ENCODE measurements around the gene ZNF407.

The ZNF407 gene

DNA sequence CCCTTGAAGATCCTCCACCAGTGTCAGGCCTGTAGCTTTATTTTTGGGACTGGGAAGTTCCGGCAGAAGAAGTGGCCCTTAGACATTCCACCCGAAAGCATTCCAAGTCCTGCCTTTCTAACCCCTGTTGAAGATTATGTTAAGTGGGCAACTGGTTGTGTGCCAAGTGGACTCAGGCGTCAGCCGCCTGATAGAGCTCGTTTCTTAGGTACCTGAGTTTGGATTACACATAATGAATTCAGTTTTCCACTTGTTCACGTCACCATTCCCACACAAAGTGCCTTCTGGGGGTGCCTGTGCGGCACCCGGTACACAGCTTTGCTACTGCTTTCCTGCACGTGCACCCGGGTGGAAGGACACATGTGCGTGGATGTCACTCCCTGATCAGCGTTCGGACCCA is 454.8 kb downstream of the ZNF407 start:
- DNase-seq (ENCODE audit: low read depth), result no peak

DNA sequence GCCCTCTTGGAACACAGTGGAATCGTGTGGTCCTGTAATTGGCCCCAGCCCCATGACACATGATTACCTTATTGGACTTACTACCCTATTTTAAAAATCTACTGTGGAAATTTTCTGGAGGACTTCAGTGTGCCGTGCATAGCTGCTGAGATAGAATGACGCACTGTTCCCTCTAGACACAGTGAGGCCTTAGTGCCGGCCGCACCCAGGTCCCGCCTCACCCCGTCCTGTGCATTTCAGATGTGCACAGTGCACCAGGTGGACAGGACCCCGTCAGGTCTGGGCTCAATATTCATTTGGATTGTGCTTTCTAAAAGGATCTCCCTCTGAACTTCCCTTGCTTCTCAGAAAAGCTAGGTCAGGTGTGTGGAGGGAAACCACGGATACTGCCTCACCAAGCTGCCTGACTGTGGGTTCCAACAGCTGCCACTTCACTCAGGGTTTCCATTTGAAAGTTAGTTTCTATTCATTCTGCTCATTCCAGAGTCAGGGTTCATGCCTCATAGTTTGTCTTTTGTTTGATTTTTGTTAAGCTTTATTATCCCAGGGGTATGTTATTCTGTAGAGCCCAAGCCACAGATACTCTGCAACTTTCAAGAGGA is 455.5 kb downstream of the ZNF407 start:
- no peak for DNase-seq (ENCODE audit: low read depth)

DNA sequence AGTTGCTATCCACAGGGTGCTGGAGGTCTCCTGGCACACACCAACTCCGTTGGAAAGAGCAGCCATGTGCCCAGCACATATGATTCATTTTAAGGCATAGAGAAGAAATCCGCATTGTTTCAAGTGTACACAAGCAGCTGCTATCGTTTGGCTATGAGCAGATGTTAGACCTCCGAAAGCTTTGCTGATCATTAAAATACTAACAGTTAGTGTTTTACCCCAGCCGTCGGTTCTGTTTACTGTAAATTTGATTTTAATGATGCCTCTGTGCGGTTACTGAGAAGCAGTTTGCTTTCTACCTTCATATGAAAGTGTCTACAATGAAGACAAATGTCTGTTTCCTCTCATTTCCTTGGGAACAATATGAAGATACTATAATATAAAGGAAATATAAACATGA is 456.4 kb downstream of the ZNF407 start:
- no peak for DNase-seq (ENCODE audit: low read depth)

DNA sequence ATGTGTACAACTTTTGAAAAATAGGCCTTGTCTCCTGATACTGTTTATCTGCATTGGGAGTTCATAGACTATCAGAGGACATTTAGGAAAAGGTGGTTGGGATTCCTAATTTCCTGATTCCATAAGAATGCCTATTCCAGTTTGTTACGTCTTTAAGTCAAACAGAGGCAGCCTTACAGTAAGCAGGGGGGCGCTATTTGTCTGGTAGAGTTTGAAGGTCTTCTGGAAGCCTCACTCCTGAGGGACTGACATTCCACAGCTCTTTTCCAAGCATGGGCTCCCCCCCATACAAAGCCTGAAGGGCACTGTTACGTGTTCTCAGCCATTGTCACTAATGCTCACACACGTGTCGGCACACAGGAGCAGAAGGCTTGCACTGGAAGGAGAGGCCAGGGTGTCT is 456.9 kb downstream of the ZNF407 start:
- no peak for DNase-seq (ENCODE audit: low read depth)

DNA sequence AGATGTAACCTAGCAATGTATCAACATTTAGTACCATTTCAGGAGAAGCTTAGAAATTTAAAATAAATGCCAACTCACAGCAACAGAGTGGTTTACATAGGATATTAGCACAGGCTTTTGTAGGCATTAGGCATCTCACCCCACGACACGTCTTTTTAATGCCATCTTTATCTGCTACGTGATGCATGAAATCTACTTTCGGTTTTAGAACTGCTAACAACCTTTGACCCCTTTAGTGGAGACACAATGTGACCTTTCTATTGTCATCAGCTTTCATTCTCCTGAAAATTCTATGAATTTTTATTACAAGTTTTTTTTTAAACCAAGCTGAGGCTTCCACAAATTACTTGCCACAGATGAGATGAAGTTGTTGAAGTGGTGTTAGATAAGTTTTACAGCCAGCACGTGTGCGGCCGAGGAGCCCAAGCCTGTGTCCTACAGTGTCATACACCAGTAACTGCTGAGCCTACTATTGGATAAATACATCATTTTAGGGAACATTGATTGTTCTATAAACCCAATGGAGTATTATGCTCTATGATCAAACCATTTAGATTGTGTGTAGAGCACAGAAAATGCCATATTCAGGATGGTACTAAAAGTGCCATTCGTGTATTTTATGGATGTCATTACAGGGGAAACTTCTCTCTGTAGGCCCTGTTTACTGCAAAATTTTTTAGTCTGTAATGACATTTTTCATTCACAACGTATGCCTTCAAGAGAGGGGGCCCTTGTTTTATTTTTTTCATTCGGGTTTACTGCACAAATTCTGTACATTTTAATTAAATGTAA is 459.7 kb downstream of the ZNF407 start:
- DNase-seq (ENCODE audit: low read depth), result no peak

DNA sequence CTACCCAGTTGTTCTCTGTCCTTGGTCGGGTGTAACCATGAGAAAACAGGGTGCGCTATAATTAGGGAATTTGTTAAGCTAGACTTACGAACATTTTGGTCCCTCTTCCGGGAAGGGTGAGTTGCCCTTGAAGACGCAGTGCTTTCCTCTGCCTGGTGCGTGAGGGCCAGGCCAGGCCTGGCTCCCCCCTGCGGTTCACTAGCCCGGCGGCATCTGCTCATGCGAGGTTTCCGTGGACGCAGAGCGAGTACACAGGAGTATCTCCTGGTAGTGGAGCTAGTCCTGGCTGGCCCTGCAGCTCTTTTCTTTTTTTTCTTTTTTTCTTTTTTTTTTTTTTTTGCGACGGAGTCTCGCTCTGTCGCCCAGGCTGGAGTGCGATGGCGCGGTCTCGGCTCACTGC is 462.5 kb downstream of the ZNF407 start:
- no peak for DNase-seq (ENCODE audit: low read depth)

DNA sequence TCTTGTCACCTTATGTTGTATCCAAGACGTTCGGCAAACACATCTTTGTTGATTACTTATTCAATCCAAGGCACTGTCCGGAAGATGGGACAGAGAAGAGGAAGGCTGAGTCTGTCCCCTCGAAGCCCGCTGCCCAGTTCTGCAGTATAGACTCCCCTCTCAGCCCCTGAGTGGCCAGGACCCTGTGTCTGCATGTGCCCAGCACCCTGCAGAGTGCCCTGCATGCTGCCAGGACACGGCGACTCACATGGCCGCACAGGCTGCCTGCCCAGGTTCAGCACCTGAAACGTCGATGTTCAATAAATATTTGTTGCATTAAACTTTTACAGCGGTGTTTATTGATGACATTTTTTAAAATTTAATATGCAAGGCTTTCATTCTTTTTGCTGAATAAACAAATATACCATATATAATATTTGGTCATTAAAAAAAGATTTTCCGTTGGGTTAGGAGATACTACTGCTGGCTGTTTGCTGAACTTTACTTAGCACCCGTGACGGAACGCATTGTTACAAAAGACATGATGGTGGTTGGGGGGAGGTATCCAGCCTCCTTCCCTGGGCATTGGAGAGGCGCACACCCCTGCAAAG is 464.7 kb downstream of the ZNF407 start:
- no peak for DNase-seq (ENCODE audit: low read depth)

DNA sequence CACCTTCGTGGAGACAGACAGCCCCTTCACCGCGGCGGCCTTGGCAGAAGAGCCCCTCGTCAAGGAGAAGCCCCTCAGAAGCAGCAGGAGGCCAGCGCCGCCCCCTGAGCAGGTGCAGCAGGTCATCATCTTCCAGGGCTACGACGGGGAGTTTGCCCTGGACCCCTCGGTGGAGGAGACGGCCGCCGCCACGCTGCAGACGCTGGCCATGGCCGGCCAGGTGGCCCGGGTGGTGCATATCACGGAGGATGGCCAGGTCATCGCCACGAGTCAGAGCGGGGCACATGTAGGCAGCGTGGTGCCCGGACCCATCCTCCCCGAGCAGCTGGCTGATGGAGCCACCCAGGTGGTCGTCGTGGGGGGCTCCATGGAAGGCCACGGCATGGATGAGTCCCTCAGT is 465.5 kb downstream of the ZNF407 start:
- no peak for DNase-seq (ENCODE audit: low read depth)

DNA sequence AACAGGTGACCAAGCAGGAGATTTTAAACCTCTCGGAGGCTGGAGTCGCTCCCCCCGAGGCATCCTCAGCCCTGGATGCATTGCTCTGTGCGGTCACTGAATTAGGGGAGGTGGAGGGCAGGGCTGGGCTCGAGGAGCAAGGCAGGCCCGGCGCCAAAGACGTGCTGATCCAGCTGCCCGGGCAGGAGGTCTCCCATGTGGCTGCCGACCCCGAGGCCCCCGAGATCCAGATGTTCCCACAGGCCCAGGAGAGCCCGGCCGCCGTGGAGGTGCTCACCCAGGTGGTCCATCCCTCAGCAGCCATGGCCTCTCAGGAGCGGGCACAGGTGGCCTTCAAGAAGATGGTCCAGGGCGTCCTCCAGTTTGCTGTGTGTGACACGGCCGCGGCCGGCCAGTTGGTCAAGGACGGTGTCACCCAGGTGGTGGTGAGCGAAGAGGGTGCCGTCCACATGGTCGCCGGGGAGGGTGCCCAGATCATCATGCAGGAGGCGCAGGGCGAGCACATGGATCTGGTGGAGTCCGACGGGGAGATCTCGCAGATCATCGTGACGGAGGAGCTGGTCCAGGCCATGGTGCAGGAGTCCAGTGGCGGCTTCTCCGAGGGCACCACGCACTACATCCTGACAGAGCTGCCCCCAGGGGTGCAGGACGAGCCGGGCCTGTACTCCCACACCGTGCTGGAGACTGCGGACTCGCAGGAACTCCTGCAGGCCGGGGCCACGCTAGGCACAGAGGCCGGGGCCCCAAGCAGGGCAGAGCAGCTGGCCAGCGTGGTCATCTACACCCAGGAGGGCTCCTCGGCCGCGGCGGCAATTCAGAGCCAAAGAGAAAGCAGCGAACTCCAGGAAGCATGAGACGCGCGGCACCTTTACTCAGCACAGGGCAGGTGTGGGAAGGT is 466.2 kb downstream of the ZNF407 start:
- DNase-seq (ENCODE audit: low read depth), result no peak

DNA sequence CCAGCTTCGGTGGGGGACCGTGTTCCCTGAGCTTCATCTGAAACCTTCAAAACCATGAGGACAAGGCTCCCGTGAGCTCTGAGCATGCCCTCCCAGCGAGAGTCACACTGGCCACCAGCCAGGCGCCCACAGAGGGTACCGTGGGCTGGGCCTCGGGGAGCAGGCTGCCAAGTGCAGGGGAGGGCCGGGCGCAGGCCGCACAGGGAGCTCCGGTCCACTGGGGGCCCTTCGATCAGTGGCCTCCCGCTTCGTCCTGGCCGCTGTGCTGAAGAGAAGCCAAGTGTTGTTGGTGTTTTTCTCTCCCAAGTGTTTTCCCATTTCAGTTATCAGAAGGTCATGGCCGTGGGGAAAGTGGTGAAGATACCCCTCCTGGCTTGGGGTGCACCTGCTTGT is 466.8 kb downstream of the ZNF407 start:
- no peak for DNase-seq (ENCODE audit: low read depth)

DNA sequence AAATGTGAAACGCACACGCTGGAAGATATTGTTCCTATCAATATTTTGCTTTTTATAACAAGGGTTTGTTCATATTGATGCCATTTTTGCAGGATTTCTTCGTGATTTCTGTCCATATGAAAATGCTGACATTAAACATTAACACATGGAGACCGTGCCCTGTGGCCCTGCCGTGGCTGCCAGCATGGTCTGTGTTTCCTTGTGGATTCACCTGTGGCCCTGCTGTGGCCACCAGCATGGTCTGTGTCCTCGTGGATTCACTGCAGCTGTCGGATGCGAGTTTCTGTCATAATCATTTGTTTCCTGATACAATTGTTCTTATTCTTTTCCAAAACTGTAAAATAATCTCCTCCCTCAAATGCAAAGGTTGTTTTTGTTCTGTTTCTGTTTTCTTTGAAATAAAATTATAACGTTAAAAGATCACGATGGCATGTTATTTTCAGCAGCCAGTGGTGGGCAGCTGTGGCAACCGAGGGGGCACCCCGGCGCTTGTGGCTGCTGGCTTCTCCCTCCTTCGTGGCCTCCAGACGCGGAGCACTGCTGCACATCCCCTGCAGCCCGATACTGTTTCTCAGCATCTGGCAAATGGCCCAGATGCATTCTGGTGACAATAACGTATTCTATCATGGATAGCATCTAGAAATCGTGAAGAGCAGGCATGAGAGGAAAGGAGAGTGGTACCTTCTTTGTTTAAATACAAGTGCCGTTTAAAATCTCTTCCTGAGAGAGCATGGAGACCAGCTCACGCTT is 467.8 kb downstream of the ZNF407 start:
- DNase-seq (ENCODE audit: low read depth), result no peak

DNA sequence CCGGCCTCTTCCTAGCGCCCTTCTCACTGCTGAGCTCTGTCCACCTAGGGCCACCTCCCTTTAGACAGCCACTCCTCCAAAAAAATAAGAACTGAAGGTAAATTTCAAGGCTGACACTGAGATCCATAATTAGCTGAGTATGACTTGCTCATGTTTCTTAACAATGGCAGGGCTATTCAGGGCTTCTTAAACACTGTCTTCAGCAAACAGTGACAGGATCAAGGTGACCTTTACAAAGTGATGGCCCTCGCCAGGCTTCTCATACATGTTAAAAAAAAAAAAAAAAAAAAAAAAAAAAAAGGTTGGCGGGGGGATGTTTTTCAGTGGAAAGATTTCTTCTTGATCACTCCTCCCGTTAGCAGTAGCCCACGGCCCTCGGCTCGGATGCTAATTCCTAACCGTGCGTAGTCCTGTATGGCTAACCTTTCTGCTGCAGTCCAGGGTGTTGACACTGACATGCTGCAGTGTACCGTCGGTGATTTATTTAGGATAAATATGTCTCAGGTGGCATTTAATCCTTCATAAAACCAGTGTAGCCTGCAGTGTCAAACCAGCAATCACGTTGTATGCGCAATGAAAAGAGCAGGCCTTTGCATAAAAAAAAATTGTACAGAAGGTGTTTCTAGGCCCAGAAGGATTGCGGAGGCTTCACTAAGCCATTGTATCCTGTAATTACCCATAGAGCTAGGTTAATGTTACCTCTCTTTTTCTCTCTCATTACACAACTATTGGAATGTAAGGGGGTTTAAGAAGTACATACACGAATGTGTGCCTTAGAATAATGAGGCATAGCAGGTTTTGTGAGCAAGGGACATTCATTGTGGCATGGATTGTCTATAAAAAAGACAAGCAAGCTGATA is 468.6 kb downstream of the ZNF407 start:
- no peak for DNase-seq (ENCODE audit: low read depth)

DNA sequence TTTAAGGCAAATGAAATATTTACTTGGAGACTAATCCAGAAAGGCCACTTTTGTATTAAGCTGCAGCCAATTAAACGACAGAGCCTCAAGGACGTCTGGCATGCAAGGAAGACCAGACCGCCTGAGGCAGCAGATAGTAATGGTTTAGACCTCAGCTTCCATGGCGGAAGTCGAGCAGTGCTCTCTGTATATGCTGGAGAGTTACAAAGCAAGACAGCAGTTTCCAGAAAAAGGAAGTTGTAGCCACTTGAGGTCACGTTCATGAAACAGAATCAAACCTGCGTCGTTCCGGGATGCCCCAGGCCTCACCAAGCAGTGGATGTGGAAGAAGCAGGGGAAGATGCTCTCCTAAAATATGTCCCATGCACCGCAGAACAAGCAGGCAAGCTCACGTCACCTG is 469.3 kb downstream of the ZNF407 start:
- no peak for DNase-seq (ENCODE audit: low read depth)

DNA sequence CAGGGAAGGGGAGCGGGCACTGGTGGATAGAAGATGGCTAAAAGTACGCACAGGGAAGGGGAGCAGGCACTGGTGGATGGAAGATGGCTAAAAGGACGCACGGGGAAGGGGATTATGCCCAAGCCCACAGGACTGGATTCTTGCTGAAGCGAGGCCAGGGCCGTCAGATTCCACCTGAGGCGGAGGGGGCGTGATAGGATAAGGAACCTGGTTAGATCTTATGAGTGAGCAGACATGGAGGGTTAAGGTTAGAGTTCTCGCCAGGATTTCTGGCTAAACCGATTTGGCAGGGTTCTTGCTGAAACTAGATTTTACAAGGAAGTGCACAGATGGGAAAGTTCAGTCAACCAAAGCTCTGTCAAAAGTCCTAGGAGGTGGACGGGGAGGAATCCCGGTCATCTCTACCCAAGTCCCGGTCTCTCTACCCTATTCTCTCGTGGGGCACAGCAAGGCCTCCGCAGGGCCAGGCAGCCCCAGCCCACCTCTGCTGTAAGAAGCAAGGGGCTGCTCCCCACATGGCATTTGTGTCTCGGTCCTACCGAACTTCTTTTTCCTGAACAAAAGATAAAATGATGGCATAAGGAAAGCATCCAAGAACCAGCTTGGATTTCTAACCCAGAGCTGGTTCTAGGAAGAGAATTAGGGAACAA is 470.5 kb downstream of the ZNF407 start:
- no peak for DNase-seq (ENCODE audit: low read depth)

DNA sequence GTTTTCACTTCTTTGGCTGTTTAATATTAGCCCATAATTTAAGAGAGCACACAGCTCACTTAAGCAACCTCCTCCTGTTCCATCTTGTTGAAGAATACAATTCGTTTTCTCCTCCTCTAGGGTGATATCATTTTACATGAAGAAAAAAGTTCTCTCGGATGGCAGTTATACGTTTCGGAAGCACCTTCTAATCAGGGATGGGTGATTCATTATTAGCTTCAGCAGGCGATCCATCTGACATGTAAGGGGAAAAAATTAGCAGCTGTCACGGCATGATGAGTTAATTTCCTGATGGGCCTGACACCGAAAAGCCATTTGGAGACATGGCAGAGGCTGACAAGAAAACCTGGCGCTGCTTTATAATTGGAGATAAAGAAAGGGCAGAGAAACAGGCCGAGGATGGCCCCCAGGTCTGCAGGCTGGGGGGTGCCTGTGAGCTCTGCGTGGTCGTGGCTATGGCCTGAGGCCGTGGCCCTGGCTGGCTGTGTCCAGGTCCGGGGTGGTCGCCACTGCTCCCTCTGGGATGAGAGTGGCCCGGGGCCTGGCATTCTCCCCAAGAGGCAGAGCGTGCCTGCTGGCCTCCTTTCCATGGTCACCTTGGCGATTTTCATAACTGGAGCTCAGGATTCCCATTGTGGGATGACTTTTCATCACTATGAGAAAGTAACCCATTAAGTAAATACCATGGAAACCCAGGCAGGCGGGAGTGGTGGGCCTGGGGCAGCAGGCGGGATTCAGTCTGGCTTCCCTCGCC is 471.2 kb downstream of the ZNF407 start:
- DNase-seq (ENCODE audit: low read depth), result no peak

DNA sequence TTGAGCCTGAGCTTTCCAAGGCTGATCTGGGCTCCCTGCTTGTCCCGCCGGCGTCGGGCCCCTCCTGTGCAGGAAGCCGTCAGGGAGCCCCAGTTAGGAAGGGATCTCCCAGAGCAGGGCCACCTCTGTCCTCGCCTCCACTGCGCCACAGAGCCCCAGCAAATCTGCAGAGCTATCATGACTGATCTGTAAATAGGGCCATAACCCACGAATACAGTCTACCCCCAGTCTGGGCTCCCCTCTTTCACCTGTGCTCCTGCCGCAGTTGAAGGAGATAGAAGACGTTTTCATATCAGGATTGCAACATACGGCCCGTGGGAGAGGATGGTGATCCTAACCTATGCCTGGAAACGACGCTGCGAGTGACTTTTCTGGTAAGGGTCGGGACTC is 472.6 kb downstream of the ZNF407 start:
- DNase-seq (ENCODE audit: low read depth), result no peak

DNA sequence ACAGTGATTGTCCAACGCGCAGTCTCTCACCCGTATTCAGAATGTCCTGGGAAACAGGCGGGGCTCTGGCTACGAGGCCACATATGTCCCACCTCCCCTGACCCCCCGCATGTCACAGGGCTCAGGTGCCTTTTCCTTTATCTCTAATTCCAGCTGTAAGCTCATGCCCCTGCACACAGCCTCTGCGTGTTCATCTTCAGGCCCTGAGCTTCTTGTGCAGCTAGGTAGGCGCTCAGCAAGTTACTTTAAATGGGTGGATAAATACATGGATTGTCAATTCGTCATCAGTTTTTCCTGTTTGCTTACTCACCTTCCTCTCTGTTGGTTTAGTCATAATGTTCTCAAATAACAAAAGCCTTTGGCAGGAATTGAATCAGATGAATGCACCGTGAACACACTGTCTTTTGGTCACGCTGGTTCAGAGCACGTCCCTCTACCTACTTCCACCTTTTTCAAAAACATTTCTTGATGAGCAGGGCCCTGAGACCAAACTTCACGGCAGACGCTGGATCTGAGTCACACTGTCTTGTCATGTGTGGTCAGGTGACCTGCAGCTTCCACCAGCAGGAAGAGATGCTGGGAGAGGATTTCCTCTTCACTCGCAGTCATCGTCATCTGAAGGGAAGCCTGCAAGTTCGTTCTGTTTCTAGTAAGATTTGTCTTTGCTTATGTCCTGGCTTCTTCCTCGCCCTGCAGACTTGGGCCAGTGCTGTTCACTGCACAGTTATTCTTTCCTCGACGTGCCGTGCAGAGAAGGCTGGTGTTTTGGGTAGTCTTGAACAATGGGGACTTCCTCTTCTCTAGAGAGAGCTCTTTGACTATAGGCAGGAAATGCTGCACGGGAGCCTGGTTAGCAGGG is 473.2 kb downstream of the ZNF407 start:
- peak; percentile 58 for DNase-seq (ENCODE audit: low read depth)

DNA sequence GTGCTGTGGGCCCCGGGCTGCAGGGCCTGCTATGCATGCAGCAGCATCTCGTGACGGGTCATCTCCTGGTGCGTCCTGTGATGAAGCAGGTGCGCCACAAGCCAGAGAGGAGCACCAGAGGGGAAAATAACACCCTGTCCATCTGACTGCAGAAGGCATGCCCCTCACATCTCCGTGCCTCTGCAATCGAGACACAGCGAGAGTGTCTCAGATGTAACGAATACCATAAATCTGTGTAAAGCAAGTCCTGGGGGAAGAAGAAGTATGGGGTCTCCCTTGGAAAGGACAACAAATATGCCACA is 473.8 kb downstream of the ZNF407 start:
- DNase-seq (ENCODE audit: low read depth), result no peak

All from T follicular helper cell (primary cell).